ENCODE results near the gene SLC13A3.
A peak's percentile ranks its signal among the peaks of the same experiment; 100 is the strongest.

Gene SLC13A3

DNA sequence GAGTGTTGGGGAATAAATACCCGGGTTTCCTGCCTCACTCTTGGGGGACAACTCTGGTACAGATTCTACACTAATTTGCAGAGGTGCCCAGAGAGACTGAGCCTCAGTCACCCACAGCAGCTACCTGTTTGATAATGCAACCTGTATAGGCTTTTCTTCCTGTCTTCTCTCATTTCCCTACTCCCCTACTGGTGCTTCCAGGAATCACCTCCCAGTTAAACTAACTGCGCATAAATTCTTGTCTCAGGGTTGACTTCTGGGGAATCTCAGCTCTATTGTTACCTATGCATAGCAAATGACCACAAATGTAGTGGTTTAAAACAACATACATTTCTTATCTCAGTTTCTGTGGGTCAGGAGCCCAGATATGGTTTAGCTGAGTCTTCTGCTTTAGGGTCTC is 112.1 kb downstream of the SLC13A3 start:
- DNase-seq (ENCODE audit: low read depth in 2 of 2) = no peak

DNA sequence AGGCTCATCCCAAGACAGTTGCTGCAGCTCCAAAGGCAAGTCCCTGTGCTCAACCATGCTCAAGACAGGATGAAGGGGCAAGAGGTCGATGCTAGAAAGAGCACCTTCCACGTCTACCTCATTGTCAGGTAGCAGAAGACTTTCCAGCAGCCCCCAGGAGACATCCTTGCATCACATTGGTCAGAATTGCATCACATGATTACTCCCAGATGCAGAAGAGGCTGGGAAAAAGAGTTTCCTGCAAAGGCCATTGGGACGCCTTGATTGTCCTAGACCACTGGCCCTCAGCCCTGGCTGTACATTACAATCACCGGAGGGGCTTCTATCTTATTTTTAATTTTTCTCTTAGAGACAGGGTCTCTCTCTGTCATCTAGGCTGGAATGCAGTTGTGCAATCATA is 120.6 kb downstream of the SLC13A3 start:
- no peak for DNase-seq (ENCODE audit: low read depth in 2 of 2)

- no peak for DNase-seq (ENCODE audit: low read depth in 2 of 2)
These were observed 127.4 kb downstream of the SLC13A3 start for GRCh38 chr20:46523696-46524328.

- no peak for DNase-seq (ENCODE audit: low read depth in 2 of 2)
These were observed 128.2 kb downstream of the SLC13A3 start for GRCh38 chr20:46523108-46523507.

DNA sequence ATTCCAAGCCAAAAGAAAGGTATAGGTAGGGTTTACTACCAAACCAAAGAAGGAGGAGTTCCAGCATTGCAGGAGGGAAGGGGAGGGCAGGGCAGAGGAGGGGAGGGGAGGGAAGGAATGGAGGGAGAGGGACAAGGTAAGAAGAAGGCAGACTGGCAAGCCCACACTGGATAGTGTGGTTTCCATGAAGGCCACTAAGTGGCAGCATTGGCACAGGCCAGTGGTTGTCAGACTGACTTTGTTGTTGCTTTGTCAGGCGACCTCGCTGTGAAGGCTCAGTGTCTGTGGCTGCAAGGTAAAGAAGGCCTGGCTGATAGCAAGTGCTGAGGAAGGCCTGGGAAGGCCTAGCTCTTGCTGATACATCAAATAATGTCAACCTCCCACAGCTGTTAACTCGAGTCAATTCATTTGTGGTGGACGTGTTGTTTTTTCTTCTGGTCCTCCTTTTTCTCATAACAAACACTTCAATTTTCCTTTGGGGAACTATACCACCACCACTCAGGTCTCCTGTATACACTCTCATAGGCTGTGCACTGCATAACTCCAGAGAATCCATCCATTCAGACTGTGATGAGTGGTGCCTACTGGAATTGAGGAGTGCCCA is 130.2 kb downstream of the SLC13A3 start:
- DNase-seq (ENCODE audit: low read depth in 2 of 2) = peak; percentile 14 to 20

DNA sequence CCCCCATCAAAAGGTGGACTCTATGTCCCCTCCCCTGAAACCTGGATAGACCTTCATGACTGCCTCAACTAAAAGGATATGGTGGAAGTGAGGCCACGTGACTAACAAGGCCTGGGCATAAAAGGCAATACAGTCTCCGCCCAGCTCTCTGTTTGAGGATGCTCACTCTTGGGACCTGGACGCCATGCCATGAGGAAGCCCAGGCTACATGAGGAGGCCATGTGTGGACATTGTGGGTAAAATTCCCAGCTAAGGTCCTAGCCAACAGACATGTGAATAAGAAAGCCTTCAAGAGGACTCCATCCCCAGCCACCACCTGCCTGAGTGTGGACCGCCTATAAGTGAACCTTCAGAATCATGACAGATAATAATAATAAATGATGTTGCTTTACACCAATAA is 130.7 kb downstream of the SLC13A3 start:
- DNase-seq (ENCODE audit: low read depth in 2 of 2) = no peak

GRCh38 chr20:46519471-46520068 is 131.7 kb downstream of the SLC13A3 start:
- DNase-seq (ENCODE audit: low read depth in 2 of 2) = no peak

- peak; percentile 53 to 59 for DNase-seq (ENCODE audit: low read depth in 2 of 2)
These were observed 138.1 kb downstream of the SLC13A3 start, which contains the start of gene ZNF334 for GRCh38 chr20:46512943-46513844. Gene ZNF334 (minus strand): TSS chr20:46513559. CDS start chr20:46512102, 1,457 bp downstream.

DNA sequence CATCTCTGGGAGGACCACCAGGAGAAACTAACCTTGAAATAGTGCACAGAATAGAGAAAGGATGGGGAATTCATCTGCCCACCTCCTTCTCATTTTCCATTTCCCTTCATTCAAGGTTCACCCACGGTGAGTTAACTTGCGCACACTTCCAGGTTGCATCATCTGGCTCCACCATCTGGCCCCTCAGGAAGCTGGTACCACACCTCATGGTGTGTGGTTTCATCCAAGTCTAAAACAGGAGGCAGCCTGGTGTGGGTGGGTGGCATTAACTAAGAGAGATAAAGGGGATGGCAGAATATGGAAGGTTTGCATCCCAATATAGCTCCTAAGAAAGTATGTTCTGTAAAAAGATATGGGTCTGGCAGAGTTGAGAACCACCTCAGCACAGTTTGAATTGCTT is 141.7 kb downstream of the SLC13A3 start:
- no peak for DNase-seq (ENCODE audit: low read depth in 2 of 2)
